Measurements from ENCODE around the gene LRRC27.

Gene LRRC27

GRCh38 chr10:132419538-132420468, 87.8 kb downstream of the LRRC27 start:
- Histone ChIP-seq H4K20me1 (ENCODE audit: insufficient read depth, low read length) (no peaks in the 10 kb centered on the region), H3K4me1 (ENCODE audit: low read length) (peaks cover 30% of the 10 kb centered on the region), H3K27ac (ENCODE audit: low read length) (no peak overlapping the region), H3K36me3 (replicated peaks; ENCODE audit: low read depth, low read length) (peaks cover 3% of the 10 kb centered on the region), H3K4me3 (ENCODE audit: low read length) (no peak overlapping the region), H3K79me2 (ENCODE audit: low read length) (no peaks in the 10 kb centered on the region), H3K9me3 (ENCODE audit: insufficient read depth, low read length) (no peaks in the 10 kb centered on the region), H2AFZ (ENCODE audit: low read depth, low read length) (no peak overlapping the region), H3K4me2 (ENCODE audit: low read length) (no peak overlapping the region), H3K27me3 (ENCODE audit: low read depth, low read length) (no peaks in the 10 kb centered on the region), H3K9ac (ENCODE audit: low read length) (no peak overlapping the region)
- TF ChIP-seq EZH2phosphoT487 (IDR thresholded peaks at IDR 0.05; ENCODE audit: low read depth): no peak
- TF ChIP-seq, protein P1, sequence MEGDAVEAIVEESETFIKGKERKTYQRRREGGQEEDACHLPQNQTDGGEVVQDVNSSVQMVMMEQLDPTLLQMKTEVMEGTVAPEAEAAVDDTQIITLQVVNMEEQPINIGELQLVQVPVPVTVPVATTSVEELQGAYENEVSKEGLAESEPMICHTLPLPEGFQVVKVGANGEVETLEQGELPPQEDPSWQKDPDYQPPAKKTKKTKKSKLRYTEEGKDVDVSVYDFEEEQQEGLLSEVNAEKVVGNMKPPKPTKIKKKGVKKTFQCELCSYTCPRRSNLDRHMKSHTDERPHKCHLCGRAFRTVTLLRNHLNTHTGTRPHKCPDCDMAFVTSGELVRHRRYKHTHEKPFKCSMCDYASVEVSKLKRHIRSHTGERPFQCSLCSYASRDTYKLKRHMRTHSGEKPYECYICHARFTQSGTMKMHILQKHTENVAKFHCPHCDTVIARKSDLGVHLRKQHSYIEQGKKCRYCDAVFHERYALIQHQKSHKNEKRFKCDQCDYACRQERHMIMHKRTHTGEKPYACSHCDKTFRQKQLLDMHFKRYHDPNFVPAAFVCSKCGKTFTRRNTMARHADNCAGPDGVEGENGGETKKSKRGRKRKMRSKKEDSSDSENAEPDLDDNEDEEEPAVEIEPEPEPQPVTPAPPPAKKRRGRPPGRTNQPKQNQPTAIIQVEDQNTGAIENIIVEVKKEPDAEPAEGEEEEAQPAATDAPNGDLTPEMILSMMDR (IDR thresholded peaks at IDR 0.05; ENCODE audit: low read depth, low read length): no peak

- Histone ChIP-seq H3K27me3 (ENCODE audit: low read depth, low read length) (no peaks in the 10 kb centered on the region), H3K36me3 (replicated peaks; ENCODE audit: low read depth, low read length) (peaks cover under 1% of the 10 kb centered on the region), H4K20me1 (ENCODE audit: insufficient read depth, low read length) (no peaks in the 10 kb centered on the region), H3K9me3 (ENCODE audit: insufficient read depth, low read length) (no peaks in the 10 kb centered on the region), H3K4me3 (ENCODE audit: low read length) (no peak overlapping the region), H3K4me2 (ENCODE audit: low read length) (no peak overlapping the region), H3K79me2 (ENCODE audit: low read length) (no peaks in the 10 kb centered on the region), H2AFZ (ENCODE audit: low read depth, low read length) (no peak overlapping the region), H3K9ac (ENCODE audit: low read length) (no peak overlapping the region), H3K4me1 (ENCODE audit: low read length) (peaks cover 30% of the 10 kb centered on the region), H3K27ac (ENCODE audit: low read length) (no peak overlapping the region)
- no peak for TF ChIP-seq EZH2phosphoT487 (IDR thresholded peaks at IDR 0.05; ENCODE audit: low read depth)
- TF ChIP-seq, protein P1 (IDR thresholded peaks at IDR 0.05; ENCODE audit: low read depth, low read length): no peak
Measured at GRCh38 chr10:132420469-132420980, 88.5 kb downstream of the LRRC27 start.

- H3K4me3 ChIP-seq (ENCODE audit: low read length): no peak overlapping the region
Measured at GRCh38 chr10:132420981-132421846, 89.2 kb downstream of the LRRC27 start.

More at GRCh38 chr10:132420981-132421846, 89.2 kb downstream of the LRRC27 start:
- no peaks in the 10 kb centered on the region for H3K9me3 ChIP-seq (ENCODE audit: insufficient read depth, low read length)
- peak overlapping the region; percentile 62 for H3K4me2 ChIP-seq (ENCODE audit: low read length)
- peaks cover 30% of the 10 kb centered on the region for H3K4me1 ChIP-seq (ENCODE audit: low read length)
- H3K9ac ChIP-seq (ENCODE audit: low read length): peak overlapping the region; percentile 47; the same call in 1 of the 2 replicates
- H2AFZ ChIP-seq (ENCODE audit: low read depth, low read length): no peak overlapping the region
- H3K79me2 ChIP-seq (ENCODE audit: low read length): no peaks in the 10 kb centered on the region
- H3K27me3 ChIP-seq (ENCODE audit: low read depth, low read length): no peaks in the 10 kb centered on the region
- no peak for TF ChIP-seq EZH2phosphoT487 (IDR thresholded peaks at IDR 0.05; ENCODE audit: low read depth)
- TF ChIP-seq, protein P1 (IDR thresholded peaks at IDR 0.05; ENCODE audit: low read depth, low read length): no peak
- H3K27ac ChIP-seq (ENCODE audit: low read length): 0 out of 2 replicates have a peak overlapping the region, but pooled peaks have one; percentile 40
- no peaks in the 10 kb centered on the region for H3K36me3 ChIP-seq (replicated peaks; ENCODE audit: low read depth, low read length)
- H4K20me1 ChIP-seq (ENCODE audit: insufficient read depth, low read length): no peaks in the 10 kb centered on the region

Data from OCI-LY3 (cell line).